HEK293 (cell line): ENCODE data around the gene SLC2A8.

Source experiments
- GLI4 ChIP-seq: fragments of 450-650 bp; formaldehyde crosslinking; IDR thresholded peaks from 2 replicates; pipeline ENCODE4 v1.5.1; 2016; ENCODE audit warnings: missing biosample characterization, missing genetic modification characterization
- MEIS1 ChIP-seq: sonication (generic); formaldehyde crosslinking; IDR thresholded peaks from 2 replicates; pipeline ENCODE4 v1.8.1; 2022; ENCODE audit warnings: missing genetic modification reagents, mild to moderate bottlenecking, borderline replicate concordance
- REPIN1 ChIP-seq: fragments of 450-650 bp; formaldehyde crosslinking; IDR thresholded peaks from 2 replicates; pipeline ENCODE4 v1.5.1; 2017; ENCODE audit warnings: missing biosample characterization, missing genetic modification characterization, low read depth
- ZNF274 ChIP-seq, 2 experiments: fragments of 200-500 bp in 1 of 2; fragments of 450-650 bp in 1 of 2; sonication (Bioruptor generic) in 1 of 2; formaldehyde crosslinking in 1 of 2; IDR thresholded peaks; 2 replicates each; pipeline versions ENCODE4 v1.5.1 to v1.6.1; 2014 to 2016; ENCODE audit warnings: borderline replicate concordance in 1 of 2, inconsistent platforms in 1 of 2, low read length in 1 of 2, missing biosample characterization in 1 of 2, missing genetic modification characterization in 1 of 2
- ZNF37A ChIP-seq: fragments of 450-650 bp; IDR thresholded peaks from 2 replicates; pipeline ENCODE4 v1.5.1; 2018; ENCODE audit warnings: missing biosample characterization, missing genetic modification characterization
- ZNF416 ChIP-seq: fragments of 450-650 bp; formaldehyde crosslinking; IDR thresholded peaks from 2 replicates; pipeline ENCODE4 v1.5.1; 2016; ENCODE audit warnings: missing biosample characterization, missing genetic modification characterization
- ZNF501 ChIP-seq: fragments of 450-650 bp; formaldehyde crosslinking; IDR thresholded peaks from 2 replicates; pipeline ENCODE4 v1.5.1; 2016; ENCODE audit warnings: missing biosample characterization, missing genetic modification characterization
- ZNF585B ChIP-seq: fragments of 450-650 bp; formaldehyde crosslinking; IDR thresholded peaks from 2 replicates; pipeline ENCODE4 v1.5.1; 2016; ENCODE audit warnings: missing biosample characterization, missing genetic modification characterization
- ZNF621 ChIP-seq: fragments of 450-650 bp; formaldehyde crosslinking; IDR thresholded peaks from 2 replicates; pipeline ENCODE4 v1.5.1; 2017; ENCODE audit warnings: missing biosample characterization, missing genetic modification characterization
- ZNF629 ChIP-seq: fragments of 450-650 bp; formaldehyde crosslinking; IDR thresholded peaks from 2 replicates; pipeline ENCODE4 v1.5.1; 2017; ENCODE audit warnings: missing biosample characterization, missing genetic modification characterization
- ZNF76 ChIP-seq: fragments of 450-650 bp; formaldehyde crosslinking; IDR thresholded peaks from 2 replicates; pipeline ENCODE4; 2016; ENCODE audit warnings: low read depth, missing biosample characterization, missing genetic modification characterization, borderline replicate concordance
- TF ChIP-seq, protein P1 (sequence below): fragments of 450-650 bp; formaldehyde crosslinking; IDR thresholded peaks from 2 replicates; pipeline ENCODE4 v1.5.1; 2016; ENCODE audit warnings: missing biosample characterization, missing genetic modification characterization

DNA sequence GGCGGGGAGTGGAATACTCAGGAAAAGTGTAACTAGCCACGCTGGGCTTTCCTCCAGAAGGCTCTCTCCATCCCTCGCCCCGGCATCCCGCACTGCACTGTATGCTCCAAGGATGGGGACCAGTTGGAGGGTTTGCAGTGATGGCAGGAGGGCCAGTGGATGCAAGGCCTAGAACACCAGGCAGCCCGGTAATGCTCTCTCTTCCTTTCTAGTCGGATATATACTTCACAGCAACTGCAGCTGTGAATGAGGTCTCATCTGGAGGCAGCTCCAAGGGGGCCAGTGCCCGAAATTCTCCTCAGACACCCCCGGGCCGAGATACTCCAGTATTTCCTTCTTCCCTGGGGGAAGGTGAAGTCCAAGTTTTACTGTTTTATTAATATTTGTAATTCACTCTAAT lies 10.0 kb upstream of the SLC2A8 start:
- TF ChIP-seq, protein P1, sequence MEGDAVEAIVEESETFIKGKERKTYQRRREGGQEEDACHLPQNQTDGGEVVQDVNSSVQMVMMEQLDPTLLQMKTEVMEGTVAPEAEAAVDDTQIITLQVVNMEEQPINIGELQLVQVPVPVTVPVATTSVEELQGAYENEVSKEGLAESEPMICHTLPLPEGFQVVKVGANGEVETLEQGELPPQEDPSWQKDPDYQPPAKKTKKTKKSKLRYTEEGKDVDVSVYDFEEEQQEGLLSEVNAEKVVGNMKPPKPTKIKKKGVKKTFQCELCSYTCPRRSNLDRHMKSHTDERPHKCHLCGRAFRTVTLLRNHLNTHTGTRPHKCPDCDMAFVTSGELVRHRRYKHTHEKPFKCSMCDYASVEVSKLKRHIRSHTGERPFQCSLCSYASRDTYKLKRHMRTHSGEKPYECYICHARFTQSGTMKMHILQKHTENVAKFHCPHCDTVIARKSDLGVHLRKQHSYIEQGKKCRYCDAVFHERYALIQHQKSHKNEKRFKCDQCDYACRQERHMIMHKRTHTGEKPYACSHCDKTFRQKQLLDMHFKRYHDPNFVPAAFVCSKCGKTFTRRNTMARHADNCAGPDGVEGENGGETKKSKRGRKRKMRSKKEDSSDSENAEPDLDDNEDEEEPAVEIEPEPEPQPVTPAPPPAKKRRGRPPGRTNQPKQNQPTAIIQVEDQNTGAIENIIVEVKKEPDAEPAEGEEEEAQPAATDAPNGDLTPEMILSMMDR (tag by site-specific recombination) = no peak
- TF ChIP-seq ZNF629 (tag by site-specific recombination) (no peak), ZNF76 (tag by site-specific recombination) (no peak), ZNF501 (tag by site-specific recombination) (no peak), ZNF416 (no peak), ZNF37A (tag by site-specific recombination) (no peak), ZNF621 (tag by site-specific recombination) (no peak), ZNF274 (IDR thresholded peaks at IDR 0.05; ENCODE audit: low read length) (no peak), ZNF274 (tag by site-specific recombination; IDR thresholded peaks at IDR 0.05; ENCODE audit: borderline replicate concordance) (no peak), GLI4 (tag by site-specific recombination) (no peak), REPIN1 (no peak), ZNF585B (tag by site-specific recombination) (no peak), MEIS1 (CRISPR knock-in tag) (no peak)
